Activated CD4-positive, alpha-beta T cell treated with anti-CD3 and anti-CD28 coated beads, Interleukin-2, amount 10 ng/mL, durations not matched to agents 7 days and 5 days (primary cell): ENCODE measurements around the gene KRTAP26-1. TPM values are rescaled to one million over a fixed set of nuclear protein-coding genes. Genes with fewer than 3 reads are reported as not detected.

Experiments
- total RNA-seq, 2 experiments: library from RNA; stranded (reverse); gene quantifications; one replicate each; pipeline ENCODE4 v1.2.3, GENCODE V29; 2021

The KRTAP26-1 gene
- total RNA-seq, 2 experiments from 2014 or later: not detected

Other genes starting within 250 kb of the KRTAP26-1 start
- not detected for gene CLDN17, start 153.5 kb downstream of the KRTAP26-1 start, total RNA-seq
- gene CLDN8, start 104.2 kb downstream of the KRTAP26-1 start, total RNA-seq: not detected
- gene KRTAP24-1, start 37.4 kb downstream of the KRTAP26-1 start, total RNA-seq: not detected
- not detected for gene KRTAP25-1, start 30.8 kb downstream of the KRTAP26-1 start, total RNA-seq
- not detected for gene KRTAP27-1, start 17.4 kb upstream of the KRTAP26-1 start, total RNA-seq
- gene KRTAP23-1, start 28.3 kb upstream of the KRTAP26-1 start, total RNA-seq: not detected
- gene KRTAP13-2, start 52.0 kb upstream of the KRTAP26-1 start, total RNA-seq: not detected
- not detected for gene KRTAP13-1, start 75.7 kb upstream of the KRTAP26-1 start, total RNA-seq
- not detected for gene KRTAP13-3, start 105.6 kb upstream of the KRTAP26-1 start, total RNA-seq
- not detected for gene KRTAP13-4, start 109.9 kb upstream of the KRTAP26-1 start, total RNA-seq
- not detected for gene KRTAP15-1, start 120.0 kb upstream of the KRTAP26-1 start, total RNA-seq
- not detected for gene KRTAP19-1, start 160.1 kb upstream of the KRTAP26-1 start, total RNA-seq
- not detected for gene KRTAP19-2, start 167.1 kb upstream of the KRTAP26-1 start, total RNA-seq
- gene KRTAP19-3, start 171.7 kb upstream of the KRTAP26-1 start, total RNA-seq: not detected
- gene KRTAP19-4, start 176.8 kb upstream of the KRTAP26-1 start, total RNA-seq: not detected
- gene KRTAP19-5, start 181.8 kb upstream of the KRTAP26-1 start, total RNA-seq: not detected
- not detected for gene KRTAP19-6, start 221.5 kb upstream of the KRTAP26-1 start, total RNA-seq
- not detected for gene KRTAP19-7, start 241.0 kb upstream of the KRTAP26-1 start, total RNA-seq